Mesenchymal stem cell (in vitro differentiated cells and primary cell): ENCODE measurements around the gene NGB.

Experiments used
- DNase-seq: peaks from one replicate; pipeline ENCODE4 v3.0.0-alpha.2; 2013
- H2AFZ ChIP-seq: one replicate; pipeline ENCODE4 v1.6.1; 2013; ENCODE audit warnings: low read depth, mild to moderate bottlenecking, control low read depth, inconsistent platforms, low read length, moderate library complexity
- H2AK5ac ChIP-seq: 2 replicates; pipeline ENCODE4 v1.6.1; 2013; ENCODE audit warnings: low read length, moderate library complexity, mild to moderate bottlenecking, inconsistent platforms; ENCODE audit not compliant: severe bottlenecking
- H2BK120ac ChIP-seq: one replicate; pipeline ENCODE4 v1.6.1; 2013; ENCODE audit warnings: low read depth, mild to moderate bottlenecking, inconsistent platforms, low read length, moderate library complexity
- H2BK12ac ChIP-seq, 2 experiments: one replicate each; pipeline ENCODE4 v1.6.1; 2013; ENCODE audit warnings: inconsistent platforms in 2 of 2, low read length in 2 of 2, mild to moderate bottlenecking in 2 of 2, moderate library complexity in 2 of 2, control low read depth in 1 of 2
- H2BK15ac ChIP-seq: one replicate; pipeline ENCODE4 v1.6.1; 2013; ENCODE audit warnings: mild to moderate bottlenecking, low read depth, inconsistent platforms; ENCODE audit not compliant: poor library complexity, severe bottlenecking
- H2BK5ac ChIP-seq: 2 replicates; pipeline ENCODE4 v1.6.1; 2013; ENCODE audit warnings: low read depth, mild to moderate bottlenecking, low read length, control low read depth, inconsistent platforms; ENCODE audit not compliant: poor library complexity, severe bottlenecking
- H3K14ac ChIP-seq, 2 experiments: one replicate each; pipeline ENCODE4 v1.6.1; 2013; ENCODE audit warnings: inconsistent platforms in 2 of 2, low read length in 2 of 2, control low read depth in 1 of 2, mild to moderate bottlenecking in 1 of 2, moderate library complexity in 1 of 2
- H3K18ac ChIP-seq, 2 experiments: one replicate each; pipeline ENCODE4 v1.6.1; 2013; ENCODE audit warnings: inconsistent platforms in 2 of 2, low read length in 2 of 2, control low read depth in 1 of 2, low read depth in 1 of 2, mild to moderate bottlenecking in 1 of 2
- H3K23ac ChIP-seq, 2 experiments: one replicate each; pipeline ENCODE4 v1.6.1; 2013; ENCODE audit warnings: inconsistent platforms in 2 of 2, low read length in 2 of 2, mild to moderate bottlenecking in 2 of 2, moderate library complexity in 2 of 2, control low read depth in 1 of 2
- H3K27ac ChIP-seq: 2 replicates; pipeline ENCODE4 v1.5.1; 2013; ENCODE audit warnings: mild to moderate bottlenecking, moderate library complexity, low read length, control low read depth, inconsistent platforms; ENCODE audit not compliant: poor library complexity, severe bottlenecking
- H3K27me3 ChIP-seq, 2 experiments: 2 replicates each; pipeline versions ENCODE4 v1.6.1 to v1.7.0; 2013; ENCODE audit warnings: low read length in 2 of 2, mild to moderate bottlenecking in 2 of 2, moderate library complexity in 2 of 2, control low read depth in 1 of 2, inconsistent platforms in 1 of 2; ENCODE audit not compliant: control insufficient read depth in 1 of 2, insufficient read depth in 1 of 2
- H3K36me3 ChIP-seq, 2 experiments: 2 replicates each; pipeline versions ENCODE4 v1.6.1 to v1.7.0; 2013; ENCODE audit warnings: low read length in 2 of 2, control low read depth in 1 of 2, inconsistent platforms in 1 of 2, low read depth in 1 of 2, mild to moderate bottlenecking in 1 of 2; ENCODE audit not compliant: insufficient read depth in 2 of 2, control insufficient read depth in 1 of 2
- H3K4ac ChIP-seq, 2 experiments: one replicate each; pipeline ENCODE4 v1.6.1; 2013; ENCODE audit warnings: inconsistent platforms in 2 of 2, low read length in 2 of 2, mild to moderate bottlenecking in 2 of 2, moderate library complexity in 2 of 2, control low read depth in 1 of 2, low read depth in 1 of 2
- H3K4me1 ChIP-seq: 2 replicates; pipeline ENCODE4 v1.6.1; 2013; ENCODE audit warnings: low read depth, low read length, control low read depth; ENCODE audit not compliant: control insufficient read depth, insufficient read depth
- H3K4me2 ChIP-seq: 2 replicates; pipeline ENCODE4 v1.6.1; 2013; ENCODE audit warnings: low read length, mild to moderate bottlenecking, inconsistent platforms; ENCODE audit not compliant: poor library complexity, severe bottlenecking
- H3K4me3 ChIP-seq, 2 experiments: 2 replicates each; pipeline versions ENCODE4 v1.5.1 to v1.7.0; 2013; ENCODE audit warnings: low read length in 2 of 2, mild to moderate bottlenecking in 2 of 2, control low read depth in 1 of 2, low read depth in 1 of 2; ENCODE audit not compliant: insufficient read depth in 1 of 2
- H3K79me1 ChIP-seq: replicated peaks from 2 replicates; pipeline ENCODE4 v1.6.1; 2013; ENCODE audit warnings: mild to moderate bottlenecking, control low read depth, low read length, inconsistent platforms; ENCODE audit not compliant: poor library complexity, severe bottlenecking
- H3K9ac ChIP-seq: 2 replicates; pipeline ENCODE4 v1.7.0; 2013; ENCODE audit warnings: mild to moderate bottlenecking, low read length, moderate library complexity
- H3K9me3 ChIP-seq: 2 replicates; pipeline ENCODE4 v1.7.0; 2013; ENCODE audit warnings: mild to moderate bottlenecking, low read length; ENCODE audit not compliant: control insufficient read depth
- H4K8ac ChIP-seq: one replicate; pipeline ENCODE4 v1.6.1; 2013; ENCODE audit warnings: inconsistent platforms, mild to moderate bottlenecking, low read length, moderate library complexity
- H4K91ac ChIP-seq: one replicate; pipeline ENCODE4 v1.6.1; 2013; ENCODE audit warnings: mild to moderate bottlenecking, low read length, inconsistent platforms
- WGBS: methylation state at CpG from one replicate; pipeline ENCODE4 v1.1.7; 2013; ENCODE audit warnings: mixed read lengths; 5-methylcytosine and 5-hydroxymethylcytosine counted together

The NGB gene

DNA sequence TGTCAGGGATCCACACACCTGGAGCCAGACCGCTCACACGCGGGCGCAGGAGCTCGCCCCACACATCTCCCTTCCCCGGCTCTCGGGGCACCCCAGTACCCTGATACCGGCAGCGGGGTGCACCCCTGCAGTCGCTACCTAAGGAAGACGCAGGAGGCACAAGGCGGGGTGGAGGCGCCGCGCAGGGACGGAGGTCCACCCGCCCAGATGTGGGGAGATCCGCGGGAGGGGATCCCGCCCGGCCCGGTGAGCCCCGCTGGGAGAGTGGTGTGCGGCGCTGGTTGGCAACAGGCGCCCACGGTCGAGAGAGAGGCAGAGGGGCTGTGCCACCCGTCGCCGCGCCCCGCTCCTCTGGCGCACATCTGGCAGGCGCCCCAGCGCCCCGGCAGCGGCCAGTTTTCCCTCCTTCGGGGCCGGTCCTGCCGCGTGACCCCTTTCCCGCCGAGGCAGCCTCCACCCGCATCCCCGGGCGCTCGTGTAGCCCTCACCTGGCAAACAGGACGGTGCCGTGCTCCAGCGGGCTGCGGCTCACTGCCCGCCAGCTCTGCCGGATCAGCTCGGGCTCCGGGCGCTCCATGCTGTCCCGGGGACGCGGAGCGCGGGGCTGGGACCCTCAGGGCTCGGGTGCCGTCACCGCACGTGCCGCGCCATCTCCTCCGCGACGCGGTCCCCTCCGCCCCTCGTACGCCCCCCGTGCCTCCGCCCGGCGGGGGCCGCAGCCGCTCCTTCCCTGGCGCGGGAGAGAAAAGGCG, 469 bp downstream of the NGB start:
- no peak overlapping the region for H2AFZ ChIP-seq
- H3K23ac ChIP-seq: no peak overlapping the region
- peak overlapping the region; percentile 32 for H3K4me2 ChIP-seq
- no peak overlapping the region for H3K4ac ChIP-seq
- H3K9ac ChIP-seq: no peak overlapping the region
- WGBS: 6% methylated on average over 66 of the region's 84 CpGs
- no peaks in the 10 kb centered on the region for H3K79me1 ChIP-seq
- H2BK15ac ChIP-seq: no peak overlapping the region
- H3K4me1 ChIP-seq: peaks cover 17% of the 10 kb centered on the region
- H3K36me3 ChIP-seq: peaks cover 0 to 5% of the 10 kb centered on the region in 2 experiments
- no peak overlapping the region for H2BK120ac ChIP-seq
- H3K18ac ChIP-seq: no peak overlapping the region
- peaks cover 11% of the 10 kb centered on the region for H3K9me3 ChIP-seq
- H3K27me3 ChIP-seq: peaks cover 50 to 56% of the 10 kb centered on the region in 2 experiments
- H4K8ac ChIP-seq: no peak overlapping the region
- no peak overlapping the region for H2AK5ac ChIP-seq
- H2BK5ac ChIP-seq: no peak overlapping the region
- no peak overlapping the region for H3K4me3 ChIP-seq
- no peak for DNase-seq
- no peak overlapping the region for H3K14ac ChIP-seq
- no peak overlapping the region for H2BK12ac ChIP-seq
- no peak overlapping the region for H3K27ac ChIP-seq
- no peak overlapping the region for H4K91ac ChIP-seq

- H3K9ac ChIP-seq: no peak overlapping the region
- WGBS: 57% methylated on average over 5 of the region's 8 CpGs
- no peak overlapping the region for H2AK5ac ChIP-seq
- H2BK120ac ChIP-seq: no peak overlapping the region
- H3K27me3 ChIP-seq: peaks cover 62% of the 10 kb centered on the region in 2 experiments
- no peak overlapping the region for H3K18ac ChIP-seq
- H3K4ac ChIP-seq: no peak overlapping the region
- peaks cover 11% of the 10 kb centered on the region for H3K9me3 ChIP-seq
- no peak overlapping the region for H2AFZ ChIP-seq
- no peak overlapping the region for H3K4me2 ChIP-seq
- peaks cover 0 to 2% of the 10 kb centered on the region in 2 experiments for H3K36me3 ChIP-seq
- H3K79me1 ChIP-seq: no peaks in the 10 kb centered on the region
- no peak for DNase-seq
- H3K4me3 ChIP-seq: no peak overlapping the region
- no peak overlapping the region for H4K8ac ChIP-seq
- peaks cover 17% of the 10 kb centered on the region for H3K4me1 ChIP-seq
- no peak overlapping the region for H3K27ac ChIP-seq
- H2BK5ac ChIP-seq: no peak overlapping the region
- no peak overlapping the region for H3K14ac ChIP-seq
- H3K23ac ChIP-seq: peak overlapping the region in 1 of 2 experiments; percentile 15
- no peak overlapping the region for H2BK12ac ChIP-seq
- no peak overlapping the region for H2BK15ac ChIP-seq
- H4K91ac ChIP-seq: no peak overlapping the region
Measured at GRCh38 chr14:77268989-77269600, 1.9 kb downstream of the NGB start.

GRCh38 chr14:77267937-77268699, 2.9 kb downstream of the NGB start:
- H3K23ac ChIP-seq: no peak overlapping the region
- no peak overlapping the region for H3K27ac ChIP-seq
- no peak overlapping the region for H2BK120ac ChIP-seq
- H4K91ac ChIP-seq: no peak overlapping the region
- no peak overlapping the region for H3K4ac ChIP-seq
- no peak overlapping the region for H2AK5ac ChIP-seq
- H3K9me3 ChIP-seq: peaks cover 11% of the 10 kb centered on the region
- 82% methylated on average over 5 of the region's 5 CpGs for WGBS
- H2BK5ac ChIP-seq: no peak overlapping the region
- H2BK12ac ChIP-seq: no peak overlapping the region
- H3K36me3 ChIP-seq: no peaks in the 10 kb centered on the region
- H3K9ac ChIP-seq: no peak overlapping the region
- no peak overlapping the region for H3K4me2 ChIP-seq
- peaks cover 17% of the 10 kb centered on the region for H3K4me1 ChIP-seq
- no peaks in the 10 kb centered on the region for H3K79me1 ChIP-seq
- no peak overlapping the region for H2AFZ ChIP-seq
- H4K8ac ChIP-seq: no peak overlapping the region
- no peak overlapping the region for H3K18ac ChIP-seq
- H3K14ac ChIP-seq: no peak overlapping the region
- peaks cover 62 to 71% of the 10 kb centered on the region in 2 experiments for H3K27me3 ChIP-seq
- no peak overlapping the region for H3K4me3 ChIP-seq
- no peak overlapping the region for H2BK15ac ChIP-seq
- DNase-seq: no peak

- Histone ChIP-seq H3K27ac (no peak overlapping the region), H2BK5ac (no peak overlapping the region), H4K8ac (no peak overlapping the region), H2BK12ac (no peak overlapping the region), H3K4ac (no peak overlapping the region), H2AFZ (no peak overlapping the region), H4K91ac (no peak overlapping the region), H3K27me3 (peaks cover 54 to 74% of the 10 kb centered on the region in 2 experiments), H3K9me3 (peaks cover 11% of the 10 kb centered on the region), H3K36me3 (no peaks in the 10 kb centered on the region), H3K4me2 (no peak overlapping the region), H3K9ac (no peak overlapping the region), H3K4me1 (peaks cover 17% of the 10 kb centered on the region), H3K18ac (no peak overlapping the region), H2BK15ac (no peak overlapping the region), H3K4me3 (no peak overlapping the region), H2BK120ac (no peak overlapping the region), H3K14ac (no peak overlapping the region), H2AK5ac (no peak overlapping the region), H3K79me1 (no peaks in the 10 kb centered on the region), H3K23ac (peak overlapping the region in 1 of 2 experiments; percentile 10)
- 83% methylated on average over 8 of the region's 8 CpGs for WGBS
- DNase-seq: no peak
Measured at GRCh38 chr14:77266336-77266735, 4.7 kb downstream of the NGB start.
